Brain microvascular endothelial cell (primary cell): ENCODE results near the gene ANKRD11.

ENCODE experiments used
- DNase-seq: peaks from one replicate; pipeline ENCODE4 v3.0.0-alpha.2; 2020
- H3K27ac ChIP-seq: fragments of 250-450 bp; sonication (Bioruptor Pico); 2 replicates; pipeline ENCODE4 v1.5.1; 2020; ENCODE audit warnings: mild to moderate bottlenecking, moderate library complexity
- H3K27me3 ChIP-seq: fragments of 250-450 bp; sonication (Bioruptor Pico); replicated peaks from 2 replicates; pipeline ENCODE4 v1.5.1; 2020; ENCODE audit warnings: mild to moderate bottlenecking
- H3K36me3 ChIP-seq: fragments of 250-450 bp; sonication (Bioruptor Pico); replicated peaks from 2 replicates; pipeline ENCODE4 v1.5.1; 2020; ENCODE audit warnings: mild to moderate bottlenecking
- H3K4me3 ChIP-seq: 2 replicates; pipeline ENCODE4 v1.5.1; 2011; ENCODE audit warnings: low read depth, mild to moderate bottlenecking, control low read depth, low read length, moderate library complexity
- in situ Hi-C: cut with HindIII; loops from 2 replicates; pipeline ENCODE4 v1.10.0; 2017; ENCODE audit warnings: low sequenced_read_pairs, low pct_ligation_motif_present
- TF ChIP-seq, protein P1 (sequence below): IDR thresholded peaks from 2 replicates; pipeline ENCODE4 v1.5.1; 2011; ENCODE audit warnings: low read depth, mild to moderate bottlenecking, moderate library complexity, low read length, control low read depth, inconsistent platforms; ENCODE audit errors: missing control alignments

ANKRD11 gene

DNA sequence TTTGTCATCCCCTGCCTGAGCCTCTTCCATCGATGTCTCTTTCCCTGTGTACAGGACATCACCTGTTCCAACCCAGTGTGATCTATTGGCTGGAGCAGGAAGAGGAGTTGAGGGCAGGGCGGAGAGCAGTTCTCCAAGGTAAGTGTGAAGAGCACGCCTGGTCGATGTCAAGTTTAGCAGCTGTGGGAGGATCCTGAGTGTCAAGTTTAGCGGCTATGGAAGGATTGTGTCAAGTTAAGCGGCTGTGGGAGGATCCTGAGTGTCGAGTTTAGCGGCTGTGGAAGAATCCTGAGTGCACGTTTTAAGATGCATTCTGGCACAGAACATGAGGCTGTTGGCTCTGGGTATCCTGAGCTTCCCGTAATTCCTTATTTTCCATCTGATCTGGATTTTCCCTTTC, 265.7 kb downstream of the ANKRD11 start:
- DNase-seq, result no peak
- in situ Hi-C loops, result no loop called here
- H3K4me3 ChIP-seq, result no peak overlapping the region
- H3K36me3 ChIP-seq, result peaks cover 83% of the 10 kb centered on the region
- H3K27me3 ChIP-seq, result no peaks in the 10 kb centered on the region
- TF ChIP-seq, protein P1, sequence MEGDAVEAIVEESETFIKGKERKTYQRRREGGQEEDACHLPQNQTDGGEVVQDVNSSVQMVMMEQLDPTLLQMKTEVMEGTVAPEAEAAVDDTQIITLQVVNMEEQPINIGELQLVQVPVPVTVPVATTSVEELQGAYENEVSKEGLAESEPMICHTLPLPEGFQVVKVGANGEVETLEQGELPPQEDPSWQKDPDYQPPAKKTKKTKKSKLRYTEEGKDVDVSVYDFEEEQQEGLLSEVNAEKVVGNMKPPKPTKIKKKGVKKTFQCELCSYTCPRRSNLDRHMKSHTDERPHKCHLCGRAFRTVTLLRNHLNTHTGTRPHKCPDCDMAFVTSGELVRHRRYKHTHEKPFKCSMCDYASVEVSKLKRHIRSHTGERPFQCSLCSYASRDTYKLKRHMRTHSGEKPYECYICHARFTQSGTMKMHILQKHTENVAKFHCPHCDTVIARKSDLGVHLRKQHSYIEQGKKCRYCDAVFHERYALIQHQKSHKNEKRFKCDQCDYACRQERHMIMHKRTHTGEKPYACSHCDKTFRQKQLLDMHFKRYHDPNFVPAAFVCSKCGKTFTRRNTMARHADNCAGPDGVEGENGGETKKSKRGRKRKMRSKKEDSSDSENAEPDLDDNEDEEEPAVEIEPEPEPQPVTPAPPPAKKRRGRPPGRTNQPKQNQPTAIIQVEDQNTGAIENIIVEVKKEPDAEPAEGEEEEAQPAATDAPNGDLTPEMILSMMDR, result no peak
- H3K27ac ChIP-seq, result no peak overlapping the region

DNA sequence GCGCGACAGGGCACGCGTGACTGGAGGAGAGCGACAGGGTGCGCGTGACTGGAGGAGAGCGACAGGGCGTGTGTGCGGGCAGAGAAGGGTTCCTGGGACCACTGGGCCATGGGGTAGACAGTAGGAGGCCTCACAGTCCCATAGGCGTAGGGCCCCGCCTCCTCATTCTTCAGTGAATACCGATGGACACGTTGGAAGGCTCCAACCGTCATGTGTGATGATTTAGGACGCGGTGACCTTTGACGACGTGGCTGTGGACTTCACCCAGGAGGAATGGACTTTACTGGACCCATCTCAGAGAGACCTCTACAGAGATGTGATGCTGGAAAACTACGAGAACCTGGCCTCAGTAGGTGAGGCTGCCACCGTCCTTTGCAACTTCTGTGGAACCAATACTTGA, 267.4 kb downstream of the ANKRD11 start:
- TF ChIP-seq, protein P1, result no peak
- H3K27me3 ChIP-seq, result no peaks in the 10 kb centered on the region
- H3K36me3 ChIP-seq, result peaks cover 73% of the 10 kb centered on the region
- no peak overlapping the region for H3K27ac ChIP-seq
- DNase-seq, result no peak
- in situ Hi-C loops, result no loop called here
- H3K4me3 ChIP-seq, result no peak overlapping the region

DNA sequence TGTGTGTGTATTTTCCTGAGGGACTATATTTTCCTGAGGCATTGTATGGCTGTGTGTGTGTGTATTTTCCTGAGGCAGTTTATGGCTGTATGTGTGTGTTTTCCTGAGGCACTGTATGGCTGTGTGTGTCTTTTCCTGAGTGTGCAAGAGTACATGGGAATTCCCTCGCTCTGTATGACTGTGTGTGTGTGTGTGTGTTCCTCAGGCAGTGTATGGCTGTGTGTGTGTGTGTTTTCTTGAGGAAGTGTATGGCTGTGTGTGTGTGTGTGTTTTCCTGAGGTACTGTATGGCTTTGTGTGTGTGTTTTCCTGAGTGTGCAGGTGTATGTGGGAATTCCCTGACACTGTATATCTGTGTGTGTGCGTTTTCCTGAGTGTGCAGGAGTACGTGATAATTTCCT, 268.8 kb downstream of the ANKRD11 start:
- DNase-seq, result no peak
- in situ Hi-C loops, result no loop called here
- H3K27me3 ChIP-seq, result no peaks in the 10 kb centered on the region
- TF ChIP-seq, protein P1, result no peak
- H3K36me3 ChIP-seq, result peaks cover 60% of the 10 kb centered on the region
- no peak overlapping the region for H3K4me3 ChIP-seq
- no peak overlapping the region for H3K27ac ChIP-seq

DNA sequence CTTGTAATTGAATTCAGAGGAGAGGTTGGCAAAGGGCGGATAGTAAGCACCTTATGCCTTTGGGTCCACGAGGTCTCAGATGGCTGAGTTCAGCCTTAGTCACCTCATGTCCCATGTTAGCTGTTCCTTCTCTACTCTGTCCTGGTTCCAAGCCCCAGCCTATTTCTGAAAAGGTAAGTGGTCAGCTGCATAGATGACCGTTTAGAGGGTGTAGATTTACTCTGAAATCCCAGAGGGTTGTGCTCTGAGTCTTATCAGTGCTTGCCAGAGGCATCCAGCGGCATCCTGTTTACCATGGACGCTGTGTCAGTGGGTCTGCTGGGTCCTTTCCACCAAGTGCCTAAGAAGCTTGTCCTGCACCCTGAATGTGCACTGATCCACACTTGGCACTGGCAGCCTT, 271.0 kb downstream of the ANKRD11 start:
- in situ Hi-C loops, result no loop called here
- H3K27ac ChIP-seq, result no peak overlapping the region

More for the DNA sequence above, 271.0 kb downstream of the ANKRD11 start:
- no peak for DNase-seq
- H3K27me3 ChIP-seq, result no peaks in the 10 kb centered on the region
- peaks cover 42% of the 10 kb centered on the region for H3K36me3 ChIP-seq
- TF ChIP-seq, protein P1, result no peak
- H3K4me3 ChIP-seq, result no peak overlapping the region
